Measurements from ENCODE around the gene FILIP1.

The FILIP1 gene, protein sequence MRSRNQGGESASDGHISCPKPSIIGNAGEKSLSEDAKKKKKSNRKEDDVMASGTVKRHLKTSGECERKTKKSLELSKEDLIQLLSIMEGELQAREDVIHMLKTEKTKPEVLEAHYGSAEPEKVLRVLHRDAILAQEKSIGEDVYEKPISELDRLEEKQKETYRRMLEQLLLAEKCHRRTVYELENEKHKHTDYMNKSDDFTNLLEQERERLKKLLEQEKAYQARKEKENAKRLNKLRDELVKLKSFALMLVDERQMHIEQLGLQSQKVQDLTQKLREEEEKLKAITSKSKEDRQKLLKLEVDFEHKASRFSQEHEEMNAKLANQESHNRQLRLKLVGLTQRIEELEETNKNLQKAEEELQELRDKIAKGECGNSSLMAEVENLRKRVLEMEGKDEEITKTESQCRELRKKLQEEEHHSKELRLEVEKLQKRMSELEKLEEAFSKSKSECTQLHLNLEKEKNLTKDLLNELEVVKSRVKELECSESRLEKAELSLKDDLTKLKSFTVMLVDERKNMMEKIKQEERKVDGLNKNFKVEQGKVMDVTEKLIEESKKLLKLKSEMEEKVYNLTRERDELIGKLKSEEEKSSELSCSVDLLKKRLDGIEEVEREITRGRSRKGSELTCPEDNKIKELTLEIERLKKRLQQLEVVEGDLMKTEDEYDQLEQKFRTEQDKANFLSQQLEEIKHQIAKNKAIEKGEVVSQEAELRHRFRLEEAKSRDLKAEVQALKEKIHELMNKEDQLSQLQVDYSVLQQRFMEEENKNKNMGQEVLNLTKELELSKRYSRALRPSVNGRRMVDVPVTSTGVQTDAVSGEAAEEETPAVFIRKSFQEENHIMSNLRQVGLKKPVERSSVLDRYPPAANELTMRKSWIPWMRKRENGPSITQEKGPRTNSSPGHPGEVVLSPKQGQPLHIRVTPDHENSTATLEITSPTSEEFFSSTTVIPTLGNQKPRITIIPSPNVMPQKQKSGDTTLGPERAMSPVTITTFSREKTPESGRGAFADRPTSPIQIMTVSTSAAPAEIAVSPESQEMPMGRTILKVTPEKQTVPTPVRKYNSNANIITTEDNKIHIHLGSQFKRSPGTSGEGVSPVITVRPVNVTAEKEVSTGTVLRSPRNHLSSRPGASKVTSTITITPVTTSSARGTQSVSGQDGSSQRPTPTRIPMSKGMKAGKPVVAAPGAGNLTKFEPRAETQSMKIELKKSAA (N-terminal part only)

DNA sequence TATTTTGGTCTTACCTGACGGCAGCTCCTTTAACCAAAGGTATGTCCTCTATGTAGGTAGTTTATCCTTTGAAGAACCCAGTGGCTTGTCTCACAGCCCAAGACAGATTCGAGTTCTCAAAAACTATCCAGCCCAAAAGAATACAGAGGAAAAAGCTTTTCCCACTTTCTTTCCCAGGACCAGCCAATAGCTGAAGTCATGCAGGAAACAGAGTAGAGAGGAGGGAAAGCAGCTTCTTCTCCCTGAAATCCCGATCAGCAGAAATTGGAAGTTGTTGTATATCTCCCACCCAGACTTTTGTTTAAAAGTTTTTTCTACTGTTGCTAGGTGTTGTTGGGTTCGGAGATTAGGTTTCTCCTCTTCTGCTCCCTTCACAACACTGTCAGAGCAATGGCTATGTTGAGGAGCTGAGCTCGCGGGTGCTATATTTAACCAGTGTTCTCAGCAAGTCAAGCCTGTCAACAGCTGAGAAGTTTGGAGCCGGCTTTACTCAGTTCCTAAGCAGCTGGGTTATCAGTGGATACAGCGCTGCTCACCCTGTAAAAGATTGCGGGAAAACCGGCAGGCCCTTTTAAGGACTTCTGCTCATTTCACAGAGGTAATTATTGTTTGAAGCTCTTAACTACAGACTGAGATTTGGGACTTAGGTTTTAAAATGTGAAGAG, at the start of gene FILIP1:
FILIP1 (minus strand) TSS at position 401 of the 665 bp plus-strand sequence. CDS start 78,828 bp downstream, outside the sequence.
- peak; percentile 42 for DNase-seq (ENCODE audit: low read depth, low spot score)

DNA sequence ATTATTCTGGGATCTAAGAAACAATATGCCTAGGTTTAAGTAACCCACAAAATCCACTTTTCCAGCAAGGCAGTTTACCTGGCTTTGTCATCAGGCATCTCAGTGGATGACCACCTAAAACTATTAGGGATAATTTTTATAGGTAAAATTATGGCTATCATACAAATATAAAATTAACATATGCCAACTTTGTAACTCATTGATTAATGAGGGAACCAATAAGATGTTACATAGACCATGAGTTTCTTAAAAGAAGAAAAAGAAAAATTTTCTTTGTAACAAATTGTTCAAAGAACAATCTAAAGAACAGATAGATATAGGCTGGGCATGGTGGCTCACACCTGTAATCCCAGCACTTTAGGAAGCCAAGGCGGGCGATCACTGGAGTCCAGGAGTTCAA, 49.7 kb upstream of the FILIP1 start:
- DNase-seq (ENCODE audit: low read depth, low spot score) = no peak

- DNase-seq (ENCODE audit: low read depth, low spot score) = no peak
Observed at GRCh38 chr6:75539136-75539535, 45.5 kb upstream of the FILIP1 start.

GRCh38 chr6:75532521-75532920, 38.9 kb upstream of the FILIP1 start:
- DNase-seq (ENCODE audit: low read depth, low spot score) = peak; percentile 75

DNA sequence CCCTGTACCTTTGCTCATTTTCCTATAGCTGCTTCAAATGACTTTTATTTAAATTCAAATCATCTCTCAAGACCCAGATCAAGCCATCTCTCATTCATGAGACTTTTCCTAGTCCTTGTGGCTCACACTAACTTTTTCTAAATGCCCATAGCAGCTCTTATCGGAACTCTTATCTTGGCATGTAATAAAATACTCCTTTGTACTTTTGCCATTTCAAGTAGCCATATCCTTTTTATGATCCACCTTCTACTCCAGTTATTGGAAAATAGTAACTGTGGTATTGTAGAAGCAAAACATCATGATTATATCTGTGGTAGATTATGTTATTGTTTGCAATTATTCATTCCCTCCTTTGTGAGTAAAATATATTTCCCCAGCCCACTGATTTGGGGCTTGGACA, 37.6 kb upstream of the FILIP1 start:
- no peak for DNase-seq (ENCODE audit: low read depth, low spot score)

DNA sequence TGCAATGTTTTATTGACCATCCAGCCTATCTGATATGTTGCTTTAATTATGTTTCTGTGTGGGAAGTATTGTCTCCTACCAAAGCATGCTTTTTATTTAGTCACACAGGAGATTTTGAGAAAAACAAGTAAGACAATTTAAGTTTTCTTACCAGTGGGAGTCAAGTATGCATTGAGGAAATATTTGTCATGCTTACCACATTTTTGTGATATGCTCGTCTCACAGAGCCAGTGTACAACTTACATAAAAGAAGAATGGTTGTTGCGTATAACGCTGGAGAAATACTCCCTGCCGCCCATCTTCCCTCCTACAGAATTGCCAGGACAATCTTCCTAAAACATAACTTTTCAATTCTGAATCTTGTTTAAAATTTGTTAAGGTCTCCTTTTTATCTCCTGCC, 37.1 kb upstream of the FILIP1 start:
- DNase-seq (ENCODE audit: low read depth, low spot score) = no peak

DNA sequence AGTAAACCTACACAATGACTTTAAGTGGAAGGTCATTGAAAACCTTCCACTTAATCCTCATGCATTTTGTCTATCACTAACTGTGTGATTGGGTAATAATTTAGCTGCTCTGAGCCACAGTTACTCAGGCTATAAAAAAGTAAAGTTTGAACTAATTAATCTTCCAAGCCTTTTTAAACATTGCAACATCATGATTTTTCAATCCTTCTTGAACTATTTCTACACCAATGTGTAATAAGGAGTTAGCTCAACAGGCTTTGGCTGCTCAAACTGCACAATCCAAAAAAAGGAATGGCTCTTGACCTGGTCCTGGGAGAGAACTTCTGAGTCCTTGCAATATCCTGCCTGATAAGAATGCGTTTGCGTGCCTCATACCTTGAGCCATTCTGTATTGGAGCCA, 34.8 kb upstream of the FILIP1 start:
- DNase-seq (ENCODE audit: low read depth, low spot score) = no peak

- peak; percentile 82 for DNase-seq (ENCODE audit: low read depth, low spot score)
Observed at GRCh38 chr6:75526502-75527127, 33.0 kb upstream of the FILIP1 start.

DNA sequence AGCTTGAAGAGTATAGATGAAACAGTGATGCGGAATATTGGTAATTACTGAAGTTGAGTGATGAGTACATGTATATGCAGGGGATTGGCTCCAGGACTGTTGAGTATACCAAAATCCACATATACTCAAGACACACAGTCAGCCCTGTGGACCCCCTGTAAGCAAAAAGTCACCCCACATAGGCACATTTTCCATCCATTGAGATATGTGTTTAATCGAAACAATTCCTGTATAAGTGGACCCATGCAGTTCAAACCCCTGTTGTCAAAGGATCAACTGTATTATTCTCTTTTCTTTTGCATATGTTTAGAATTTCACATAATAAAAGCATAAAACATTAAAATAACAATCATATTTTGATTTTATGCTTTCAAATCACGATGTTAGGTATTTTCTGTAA, 32.1 kb upstream of the FILIP1 start:
- DNase-seq (ENCODE audit: low read depth, low spot score) = no peak

- DNase-seq (ENCODE audit: low read depth, low spot score) = peak; percentile 92
Observed at GRCh38 chr6:75524322-75524972, 30.8 kb upstream of the FILIP1 start.

- DNase-seq (ENCODE audit: low read depth, low spot score) = no peak
Observed at GRCh38 chr6:75516757-75517156, 23.2 kb upstream of the FILIP1 start.

GRCh38 chr6:75512591-75512990, 19.0 kb upstream of the FILIP1 start:
- no peak for DNase-seq (ENCODE audit: low read depth, low spot score)

DNA sequence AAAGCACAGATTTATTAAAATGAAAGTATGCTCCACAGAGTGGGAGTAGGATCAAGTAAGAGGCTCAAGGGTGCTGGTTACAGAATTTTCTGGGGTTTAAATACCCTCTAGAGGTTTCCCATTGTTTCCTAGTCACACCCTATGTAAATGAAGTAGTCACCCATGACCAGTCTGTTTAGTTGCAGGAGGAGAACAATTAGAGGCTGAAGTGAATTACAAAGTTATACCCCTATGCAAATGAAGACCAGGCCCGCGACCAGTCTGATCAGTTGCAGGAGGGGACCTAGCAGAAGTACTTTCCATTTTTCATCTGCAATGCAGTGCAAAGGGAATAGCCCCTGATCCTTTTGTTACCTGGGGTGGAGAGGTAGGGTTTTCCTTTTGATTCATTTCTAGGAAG, 11.8 kb upstream of the FILIP1 start:
- no peak for DNase-seq (ENCODE audit: low read depth, low spot score)

DNA sequence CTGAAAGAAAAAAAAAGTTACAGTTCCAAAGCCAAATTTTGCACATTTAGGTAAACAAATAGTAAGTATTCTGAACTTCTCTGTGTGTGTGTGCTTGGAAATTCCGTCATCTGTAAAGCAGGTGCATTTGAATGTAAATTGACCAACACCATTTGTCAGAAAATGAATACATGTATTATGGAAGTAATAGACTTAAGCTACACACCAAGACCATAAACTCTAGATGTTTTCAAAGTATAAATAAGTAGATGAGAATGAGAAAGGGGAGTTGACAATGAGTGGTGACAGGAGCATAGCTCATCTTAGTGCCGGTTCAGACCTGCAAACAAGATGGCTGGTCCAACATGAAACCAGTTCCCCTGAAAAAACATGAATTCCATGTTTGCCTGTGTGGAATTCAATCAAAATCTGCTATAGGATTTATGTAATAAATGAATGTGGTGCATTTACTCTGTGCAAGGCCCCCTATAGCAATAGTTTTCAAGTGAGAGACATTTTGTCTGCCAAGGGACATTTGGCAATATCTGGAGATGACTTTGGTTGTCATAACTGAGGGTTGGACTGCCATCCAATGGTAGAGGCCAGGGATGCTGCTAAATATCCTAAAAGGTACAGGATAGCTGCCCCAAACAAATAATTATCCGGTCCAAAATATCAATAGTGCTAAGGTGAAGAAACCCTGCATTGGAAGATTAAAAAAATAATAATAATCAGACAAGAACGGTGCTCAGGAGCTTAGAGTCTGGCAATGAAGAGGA, 11.0 kb upstream of the FILIP1 start:
- no peak for DNase-seq (ENCODE audit: low read depth, low spot score)

DNA sequence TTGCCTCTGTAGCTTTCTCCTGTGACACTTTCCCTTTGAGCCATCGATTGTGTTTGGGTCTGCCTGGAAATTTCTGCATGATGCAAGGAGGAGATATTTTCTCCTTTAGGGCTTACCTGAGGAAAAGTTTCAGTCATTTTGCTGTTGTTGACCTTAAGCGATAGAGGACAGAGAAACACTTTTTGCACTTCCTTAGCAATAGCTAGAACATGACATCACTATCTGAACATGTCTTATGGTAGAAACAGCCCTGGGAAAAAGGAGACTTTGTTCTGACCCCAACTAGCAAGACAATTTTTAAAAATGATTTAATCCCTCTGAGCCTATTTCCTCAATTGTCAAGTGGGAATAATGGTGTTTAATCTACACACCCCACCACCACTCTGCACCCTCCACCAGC, 9.7 kb upstream of the FILIP1 start:
- no peak for DNase-seq (ENCODE audit: low read depth, low spot score)

- no peak for DNase-seq (ENCODE audit: low read depth, low spot score)
Observed at GRCh38 chr6:75502884-75503283, 9.3 kb upstream of the FILIP1 start.

DNA sequence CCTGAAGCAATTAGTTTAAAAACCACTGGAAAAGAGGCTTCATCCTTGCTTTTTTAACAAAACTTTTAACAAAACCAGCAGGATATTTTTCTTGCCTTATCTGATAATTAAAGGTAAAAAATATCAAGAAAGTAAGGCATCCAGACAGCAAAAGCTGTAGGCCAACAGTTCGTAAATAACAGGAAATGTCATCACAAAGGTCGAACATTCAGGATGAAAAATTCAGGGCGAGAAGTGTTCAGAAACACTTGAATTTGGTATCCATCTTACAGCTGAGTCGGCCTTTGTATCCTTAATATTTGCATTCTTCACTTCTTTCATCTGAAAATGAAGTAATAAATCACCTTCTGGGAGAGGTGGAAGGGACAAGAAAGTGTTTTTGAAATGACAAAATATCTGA, 8.2 kb upstream of the FILIP1 start:
- DNase-seq (ENCODE audit: low read depth, low spot score) = no peak

- no peak for DNase-seq (ENCODE audit: low read depth, low spot score)
Observed at GRCh38 chr6:75499640-75500039, 6.0 kb upstream of the FILIP1 start.

DNA sequence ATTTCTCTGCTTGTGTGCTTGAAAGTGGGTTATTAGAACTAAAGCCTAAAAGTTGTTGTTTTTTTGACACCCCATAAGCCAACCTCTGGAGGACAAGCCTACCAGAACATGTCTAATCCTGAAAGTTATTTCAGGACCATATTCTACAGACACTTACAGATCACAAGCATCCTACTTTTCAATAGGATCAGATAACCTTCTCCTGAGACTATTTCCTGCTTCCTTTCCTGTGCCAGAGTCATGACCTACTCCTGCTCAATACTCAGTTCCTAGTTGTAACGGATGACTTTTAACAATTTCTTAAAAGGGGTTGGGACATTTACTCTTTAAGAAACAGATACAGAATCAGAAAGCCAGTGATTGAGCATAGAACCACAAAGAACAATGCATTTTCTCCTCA, 5.3 kb upstream of the FILIP1 start:
- no peak for DNase-seq (ENCODE audit: low read depth, low spot score)

DNA sequence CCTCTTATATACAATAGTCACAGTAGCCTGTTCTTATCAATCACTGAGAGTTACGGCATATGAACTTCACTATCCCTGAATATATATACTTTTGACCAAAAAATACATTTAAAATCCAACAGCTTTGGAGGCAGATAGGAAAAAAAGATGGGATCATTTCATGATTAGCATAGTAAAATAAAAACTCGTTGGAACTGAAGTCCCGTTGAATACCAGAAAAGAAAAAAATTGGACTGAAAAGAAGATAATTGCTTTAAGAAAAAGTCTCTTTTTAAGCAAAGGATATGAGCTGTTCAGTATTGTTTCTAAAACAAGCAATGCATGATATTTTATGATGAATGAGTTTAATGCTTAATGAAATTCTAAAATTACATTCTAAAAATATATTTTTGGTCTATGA, 4.4 kb upstream of the FILIP1 start:
- no peak for DNase-seq (ENCODE audit: low read depth, low spot score)
